RWPE2 (cell line): ENCODE data around the gene MYOT.
A peak's percentile ranks its signal among the peaks of the same experiment; 100 is the strongest.

ENCODE experiments used
- ATAC-seq: fragments of 200-7000 bp; cut with Tn5 transposase; 3 replicates; pipeline ENCODE4 v1.9.1; 2021; ENCODE audit warnings: low read depth
- DNase-seq: peaks from one replicate; pipeline ENCODE4 v3.0.0-alpha.2; 2020; ENCODE audit warnings: low spot score
- H3K27ac ChIP-seq: fragments of 450-650 bp; 2 replicates; pipeline ENCODE4 v1.5.1; 2017; ENCODE audit warnings: mild to moderate bottlenecking; ENCODE audit not compliant: poor library complexity, severe bottlenecking
- H3K27me3 ChIP-seq: fragments of 250-450 bp; sonication (Bioruptor Pico); 2 replicates; pipeline ENCODE4 v1.5.1; 2021; ENCODE audit warnings: mild to moderate bottlenecking, moderate library complexity; ENCODE audit not compliant: insufficient read depth, poor library complexity, severe bottlenecking
- H3K36me3 ChIP-seq: fragments of 250-450 bp; sonication (Bioruptor Pico); 2 replicates; pipeline ENCODE4 v1.5.1; 2020; ENCODE audit warnings: low read depth, mild to moderate bottlenecking, moderate library complexity
- H3K4me1 ChIP-seq: fragments of 250-450 bp; sonication (Bioruptor Pico); 2 replicates; pipeline ENCODE4 v1.5.1; 2021; ENCODE audit warnings: mild to moderate bottlenecking, moderate library complexity; ENCODE audit not compliant: insufficient read depth, poor library complexity, severe bottlenecking
- H3K4me3 ChIP-seq: fragments of 250-450 bp; sonication (Bioruptor Pico); 2 replicates; pipeline ENCODE4 v1.5.1; 2021; ENCODE audit warnings: mild to moderate bottlenecking, moderate library complexity; ENCODE audit not compliant: severe bottlenecking
- H3K9me3 ChIP-seq: fragments of 250-450 bp; sonication (Bioruptor Pico); 2 replicates; pipeline ENCODE4 v1.5.1; 2021; ENCODE audit warnings: mild to moderate bottlenecking, moderate library complexity; ENCODE audit not compliant: severe bottlenecking
- TF ChIP-seq, protein P1 (sequence below): fragments of 450-650 bp; IDR thresholded peaks from one replicate; pipeline ENCODE4 v1.5.1; 2017; ENCODE audit warnings: mild to moderate bottlenecking, moderate library complexity; ENCODE audit not compliant: poor library complexity, severe bottlenecking

Gene MYOT

DNA sequence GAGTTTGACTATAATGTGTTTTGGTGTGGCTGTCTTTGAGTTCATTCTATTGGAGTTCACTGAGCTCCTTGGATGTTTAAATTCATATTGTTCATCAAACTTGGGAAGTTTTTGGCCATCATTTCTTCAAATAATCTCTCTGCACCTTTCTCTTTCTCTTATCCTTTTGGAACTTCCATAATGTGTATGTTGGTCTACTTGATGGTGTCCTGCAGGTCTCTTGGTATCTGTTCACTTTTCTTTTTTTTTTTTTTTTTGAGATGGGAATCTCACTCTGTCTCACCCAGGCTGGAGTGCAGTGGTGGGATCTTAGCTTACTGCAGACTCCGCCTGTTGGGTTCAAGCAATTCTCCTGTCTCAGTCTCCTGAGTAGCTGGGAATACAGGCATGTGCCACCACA lies 49.3 kb downstream of the MYOT start:
- no peak for DNase-seq
- H3K4me3 ChIP-seq = no peak overlapping the region
- H3K9me3 ChIP-seq = no peaks in the 10 kb centered on the region
- no peaks in the 10 kb centered on the region for H3K27me3 ChIP-seq
- H3K4me1 ChIP-seq = no peaks in the 10 kb centered on the region
- H3K36me3 ChIP-seq = no peaks in the 10 kb centered on the region
- H3K27ac ChIP-seq = no peak overlapping the region
- no peak for ATAC-seq
- TF ChIP-seq, protein P1, sequence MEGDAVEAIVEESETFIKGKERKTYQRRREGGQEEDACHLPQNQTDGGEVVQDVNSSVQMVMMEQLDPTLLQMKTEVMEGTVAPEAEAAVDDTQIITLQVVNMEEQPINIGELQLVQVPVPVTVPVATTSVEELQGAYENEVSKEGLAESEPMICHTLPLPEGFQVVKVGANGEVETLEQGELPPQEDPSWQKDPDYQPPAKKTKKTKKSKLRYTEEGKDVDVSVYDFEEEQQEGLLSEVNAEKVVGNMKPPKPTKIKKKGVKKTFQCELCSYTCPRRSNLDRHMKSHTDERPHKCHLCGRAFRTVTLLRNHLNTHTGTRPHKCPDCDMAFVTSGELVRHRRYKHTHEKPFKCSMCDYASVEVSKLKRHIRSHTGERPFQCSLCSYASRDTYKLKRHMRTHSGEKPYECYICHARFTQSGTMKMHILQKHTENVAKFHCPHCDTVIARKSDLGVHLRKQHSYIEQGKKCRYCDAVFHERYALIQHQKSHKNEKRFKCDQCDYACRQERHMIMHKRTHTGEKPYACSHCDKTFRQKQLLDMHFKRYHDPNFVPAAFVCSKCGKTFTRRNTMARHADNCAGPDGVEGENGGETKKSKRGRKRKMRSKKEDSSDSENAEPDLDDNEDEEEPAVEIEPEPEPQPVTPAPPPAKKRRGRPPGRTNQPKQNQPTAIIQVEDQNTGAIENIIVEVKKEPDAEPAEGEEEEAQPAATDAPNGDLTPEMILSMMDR = no peak

DNA sequence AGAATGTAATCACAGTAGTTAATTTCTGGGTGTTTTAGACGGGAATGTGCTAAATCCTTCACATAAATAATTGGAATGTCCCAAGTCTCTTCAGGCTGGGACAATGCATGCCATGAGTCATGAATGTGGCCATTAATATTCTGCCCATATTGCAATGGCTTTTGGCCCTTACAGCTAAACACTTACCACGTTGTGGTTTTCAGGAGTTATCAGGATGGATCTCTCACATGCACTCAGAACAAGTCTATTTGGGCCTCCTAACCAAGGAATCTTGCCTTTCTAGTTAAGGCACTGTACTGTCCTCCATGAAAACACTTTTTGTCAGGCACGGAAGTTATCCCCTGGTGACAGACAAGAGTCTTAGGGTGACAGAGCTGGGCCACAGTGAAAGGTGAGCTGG lies 54.3 kb downstream of the MYOT start:
- Histone ChIP-seq H3K4me3 (no peak overlapping the region), H3K27ac (no peak overlapping the region), H3K9me3 (no peaks in the 10 kb centered on the region), H3K27me3 (no peaks in the 10 kb centered on the region), H3K4me1 (no peaks in the 10 kb centered on the region), H3K36me3 (no peaks in the 10 kb centered on the region)
- DNase-seq (no peak), ATAC-seq (peak; percentile 42; the same call in 1 of the 3 replicates)
- TF ChIP-seq, protein P1 = no peak

DNA sequence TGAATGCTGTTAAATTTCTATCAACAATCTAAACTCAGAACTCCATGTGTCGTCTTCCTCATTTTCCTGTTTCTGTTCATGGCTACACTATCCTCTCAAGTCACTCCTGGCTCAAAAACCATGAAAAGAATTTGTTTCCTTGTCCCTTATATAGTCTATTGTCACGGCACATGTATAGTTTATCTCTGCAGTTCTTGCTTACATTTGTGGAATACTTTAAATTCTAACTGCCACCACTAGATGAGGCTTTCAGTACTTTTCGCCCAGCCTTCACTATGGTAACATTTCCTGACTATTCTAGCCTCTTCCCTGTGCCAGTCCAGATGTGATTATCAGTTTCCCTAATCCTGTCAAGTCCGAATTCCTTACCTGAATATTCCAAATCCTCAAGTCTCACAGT lies 56.2 kb downstream of the MYOT start:
- Histone ChIP-seq H3K27me3 (no peaks in the 10 kb centered on the region), H3K4me3 (no peak overlapping the region), H3K4me1 (no peaks in the 10 kb centered on the region), H3K27ac (no peak overlapping the region), H3K36me3 (0 out of 2 replicates have a peak, but pooled peaks cover 2% of the 10 kb centered on the region), H3K9me3 (no peaks in the 10 kb centered on the region)
- TF ChIP-seq, protein P1 = no peak
- ATAC-seq = 0 out of 3 replicates have a peak, but pooled peaks have one; percentile 37
- DNase-seq = no peak

DNA sequence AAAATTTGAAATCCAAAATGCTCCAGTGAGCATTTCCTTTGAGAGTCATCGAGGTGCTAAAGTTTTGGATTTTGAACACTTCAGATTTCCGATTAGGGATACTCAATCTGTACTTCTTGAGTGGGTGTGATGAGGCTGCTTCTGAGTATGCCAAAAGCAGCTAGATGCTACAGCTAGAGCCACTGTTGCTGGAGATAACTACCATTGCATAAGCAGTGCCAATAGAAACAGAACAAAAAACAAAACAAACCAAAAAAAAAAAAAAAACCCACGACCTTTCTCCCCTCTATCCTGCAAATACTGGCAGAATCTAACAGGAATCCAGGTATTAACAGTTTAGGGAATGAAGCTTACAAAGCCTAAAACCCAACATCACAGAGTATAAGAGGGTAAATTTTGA lies 65.1 kb downstream of the MYOT start:
- peaks cover 10% of the 10 kb centered on the region for H3K36me3 ChIP-seq
- no peak for ATAC-seq
- TF ChIP-seq, protein P1 = no peak
- H3K9me3 ChIP-seq = no peaks in the 10 kb centered on the region
- no peak for DNase-seq
- no peaks in the 10 kb centered on the region for H3K27me3 ChIP-seq
- no peaks in the 10 kb centered on the region for H3K4me1 ChIP-seq
- no peak overlapping the region for H3K27ac ChIP-seq
- H3K4me3 ChIP-seq = no peak overlapping the region

DNA sequence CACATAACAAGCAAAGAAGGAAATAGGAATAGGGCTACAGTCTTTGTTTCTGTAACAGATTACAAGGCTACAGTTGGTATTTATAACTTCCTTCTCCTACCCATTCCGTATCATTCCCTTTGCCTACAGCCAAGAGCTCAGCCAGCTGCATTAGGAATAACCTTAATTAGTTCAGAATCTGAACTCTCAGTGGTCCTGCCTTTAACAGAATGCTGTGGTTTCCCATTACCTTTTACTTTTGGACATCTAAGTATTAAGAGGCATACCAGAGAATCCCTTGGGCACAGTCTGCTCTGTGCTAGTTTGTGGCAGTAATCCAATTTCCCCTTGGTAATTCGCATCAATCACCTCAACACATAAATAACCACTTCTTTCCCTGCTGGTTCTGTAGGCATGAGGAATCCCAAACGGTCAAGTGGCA lies 65.8 kb downstream of the MYOT start:
- ATAC-seq (peak; percentile 13; the same call in 1 of the 3 replicates), DNase-seq (no peak)
- Histone ChIP-seq H3K4me1 (no peaks in the 10 kb centered on the region), H3K9me3 (no peaks in the 10 kb centered on the region), H3K36me3 (peaks cover 17% of the 10 kb centered on the region), H3K27me3 (no peaks in the 10 kb centered on the region), H3K4me3 (no peak overlapping the region), H3K27ac (no peak overlapping the region)
- TF ChIP-seq, protein P1 = no peak
